Motor neuron (in vitro differentiated cells): ENCODE results near the gene DHDH. TPM values are rescaled to one million over a fixed set of nuclear protein-coding genes. Genes with fewer than 3 reads are reported as not detected.
"Not testable (repeated sequence)": the region's sequence is repeated elsewhere in the genome, so short reads cannot be mapped to it uniquely, and the experiment has no call there.

Source experiments
- ATAC-seq, 8 experiments: fragments of 200-7000 bp; cut with Tn5 transposase; replicated peaks in 6 of 8; 2 replicates each; pipeline ENCODE4 v1.8.0; 2021; ENCODE audit warnings: mild to moderate bottlenecking in 8 of 8, moderate library complexity in 8 of 8
- H3K27ac ChIP-seq, 2 donors: fragments of 250-450 bp; sonication (Bioruptor Pico); 2 replicates each; pipeline ENCODE4 v1.9.0; 2021; ENCODE audit warnings: antibody characterized with exemption in 2 of 2, mild to moderate bottlenecking in 2 of 2, moderate library complexity in 1 of 2
- H3K4me1 ChIP-seq, 2 donors: fragments of 250-450 bp; sonication (Bioruptor Pico); replicated peaks in 1 of 2; 2 replicates each; pipeline ENCODE4 v1.6.1; 2021; ENCODE audit warnings: antibody characterized with exemption in 2 of 2, mild to moderate bottlenecking in 2 of 2, moderate library complexity in 1 of 2
- H3K4me3 ChIP-seq, 5 donors: fragments of 250-450 bp; sonication (Bioruptor Pico); 2 replicates each; pipeline ENCODE4 v1.9.0; 2021; ENCODE audit warnings: antibody characterized with exemption in 5 of 5, mild to moderate bottlenecking in 5 of 5, moderate library complexity in 4 of 5
- WGBS, 10 experiments: fragments of 450-650 bp; shearing (Covaris generic); methylation state at CpG; one replicate each; pipeline ENCODE4 v1.0.0; 2022; 5-methylcytosine and 5-hydroxymethylcytosine counted together
- in situ Hi-C, 9 experiments: fragments of 400-800 bp; cut with MboI; loops; one replicate each; pipeline ENCODE4 v1.15.0; 2021; ENCODE audit warnings: low sequenced_read_pairs in 9 of 9, low pct_unique_long_range_greater_than_20kb in 2 of 9; ENCODE audit not compliant: unreplicated experiment in 9 of 9
- total RNA-seq, 8 experiments: library from RNA; unstranded; fragments of 300-600 nt; gene quantifications; 2 replicates each; pipeline versions ENCODE4 v1.2.3 to v1.2.4, GENCODE V29; 2022

DHDH gene
- total RNA-seq, result under 1 TPM in 5 of 8 experiments, not detected in 3; 0.32 to 0.81 (median 0.50) TPM

DNA sequence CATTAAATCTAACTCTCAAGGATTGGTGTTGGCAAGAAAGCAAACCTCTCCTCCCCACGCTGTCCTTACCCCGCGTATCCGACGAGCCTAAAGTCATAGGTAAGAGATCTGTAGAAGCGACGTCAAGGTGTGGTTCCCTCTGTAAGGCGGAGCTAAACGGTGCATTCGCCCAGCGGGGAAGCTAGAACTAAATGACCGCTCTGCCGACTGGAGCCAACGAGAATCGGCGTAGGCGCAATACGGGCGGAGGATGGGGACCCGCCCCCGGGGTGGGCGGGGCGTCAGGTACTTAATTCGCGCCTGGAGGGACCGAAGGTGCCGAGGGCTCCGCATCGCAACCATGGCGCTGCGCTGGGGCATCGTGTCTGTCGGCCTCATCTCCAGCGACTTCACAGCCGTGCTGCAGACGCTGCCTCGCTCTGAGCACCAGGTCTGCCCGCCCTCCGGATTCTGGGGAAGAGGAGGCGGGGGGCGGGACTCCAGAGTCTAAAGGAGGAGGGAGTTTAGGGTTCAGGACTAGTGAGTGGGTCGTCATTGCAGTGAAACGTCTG, at the start of gene DHDH:
DHDH (plus strand) TSS at position 318 of the 551 bp plus-strand sequence; CDS start at position 341, 23 bp downstream.
- 0 to 17% (median 0%) methylated on average over 1 to 9 of the region's 43 CpGs; no CpG with 5 or more reads in 3 of the 10 experiments for WGBS, 10 experiments
- Histone ChIP-seq H3K4me3 (peak within 1 kb of the TSS; percentile 22 to 34 (median 33)), H3K4me1 (peaks cover 0 to 3% of the 10 kb centered on the region in 2 donors), H3K27ac (no peak within 1 kb of the TSS)
- peak; percentile 93 to 97 (median 95) for ATAC-seq
- in situ Hi-C loops, result no loop called here

DNA sequence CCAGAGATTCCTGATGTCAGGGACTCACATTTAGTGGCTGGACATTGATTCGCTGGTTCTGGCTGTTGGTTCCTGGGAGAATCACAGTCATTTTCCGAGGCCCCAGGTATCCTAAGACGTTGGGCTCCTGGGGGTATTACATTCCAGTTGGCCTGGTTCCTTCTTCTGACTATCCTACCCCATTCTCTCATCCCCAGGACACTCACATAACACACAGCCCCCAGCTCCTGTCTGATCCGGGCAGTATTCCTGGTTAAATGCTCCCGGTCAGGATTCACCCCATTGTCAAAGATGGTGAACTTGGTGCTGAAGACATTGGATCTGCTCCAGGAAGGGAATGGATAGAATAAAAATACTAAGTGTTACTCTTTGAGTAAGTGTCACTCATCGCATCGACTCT, 49.8 kb upstream of the DHDH start:
- in situ Hi-C loops, result no loop called here
- Histone ChIP-seq H3K4me3 (no peak overlapping the region), H3K27ac (no peak overlapping the region), H3K4me1 (no peaks in the 10 kb centered on the region)
- 80 to 100% (median 100%) methylated on average over 1 to 5 of the region's 7 CpGs; no CpG with 5 or more reads in 2 of the 10 experiments for WGBS, 10 experiments
- ATAC-seq, result peak in 1 of 8 experiments; percentile 2

DNA sequence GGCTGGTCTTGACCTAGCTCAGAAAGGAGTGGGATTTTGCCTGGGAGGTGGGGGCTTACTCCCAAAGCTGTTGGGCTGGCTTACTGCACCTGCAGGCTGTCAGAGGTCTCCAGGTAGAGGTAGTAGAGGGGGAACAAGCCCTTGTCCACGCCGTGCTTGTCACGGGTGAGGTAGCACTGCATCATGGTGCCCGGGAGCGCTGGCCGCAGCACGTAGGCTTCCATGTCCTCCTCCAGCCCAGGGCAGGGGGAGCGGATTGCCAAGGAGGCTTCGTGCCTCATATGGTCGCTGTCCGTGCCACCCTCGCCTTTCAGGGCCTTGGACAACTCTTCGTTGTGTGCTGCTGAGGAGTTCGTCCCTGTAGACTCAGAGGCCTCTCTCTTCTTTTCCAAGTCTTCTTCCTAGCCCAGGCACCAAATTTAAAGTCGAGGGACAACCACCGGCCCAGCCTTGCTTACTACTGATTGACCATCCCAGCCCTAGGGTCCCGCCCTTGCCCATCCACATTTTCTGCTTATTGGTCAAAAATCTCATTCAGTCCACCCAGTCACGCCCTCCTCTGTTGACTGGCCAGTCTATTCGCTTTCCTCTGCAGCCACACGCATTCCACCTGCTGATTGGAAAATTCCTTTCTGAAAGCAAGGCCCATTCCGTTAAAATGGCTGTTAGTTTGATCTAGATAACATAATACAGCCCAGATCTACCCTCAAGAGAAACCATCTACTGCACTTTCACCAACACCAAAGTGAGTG, 45.5 kb upstream of the DHDH start:
- peak in 1 of 8 experiments; percentile 18 for ATAC-seq
- H3K27ac ChIP-seq, result no peak overlapping the region
- H3K4me1 ChIP-seq, result peaks cover 0 to 2% of the 10 kb centered on the region in 2 donors
- in situ Hi-C loops, result no loop called here
- 78 to 100% (median 88%) methylated on average over 1 to 11 of the region's 21 CpGs for WGBS, 10 experiments
- no peak overlapping the region for H3K4me3 ChIP-seq

DNA sequence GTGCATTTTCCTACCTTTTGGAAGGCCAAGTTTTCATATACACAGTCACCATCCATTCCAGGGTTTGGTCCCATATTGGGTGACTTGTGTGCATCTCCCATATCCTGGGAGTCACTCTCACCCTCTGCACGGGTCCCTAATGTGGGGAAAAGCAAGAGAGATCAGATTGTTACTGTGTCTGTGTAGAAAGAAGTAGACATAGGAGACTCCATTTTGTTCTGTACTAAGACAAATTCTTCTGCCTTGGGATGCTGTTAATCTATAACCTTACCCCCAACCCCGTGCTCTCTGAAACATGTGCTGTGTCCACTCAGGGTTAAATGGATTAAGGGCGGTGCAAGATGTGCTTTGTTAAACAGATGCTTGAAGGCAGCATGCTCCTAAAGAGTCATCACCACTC, 44.0 kb upstream of the DHDH start:
- WGBS, 10 experiments, result 43% methylated on average over 1 of the region's 3 CpGs; no CpG with 5 or more reads in 9 of the 10 experiments
- H3K27ac ChIP-seq, in situ Hi-C loops, H3K4me3 ChIP-seq, ATAC-seq, H3K4me1 ChIP-seq: not testable (repeated sequence)

DNA sequence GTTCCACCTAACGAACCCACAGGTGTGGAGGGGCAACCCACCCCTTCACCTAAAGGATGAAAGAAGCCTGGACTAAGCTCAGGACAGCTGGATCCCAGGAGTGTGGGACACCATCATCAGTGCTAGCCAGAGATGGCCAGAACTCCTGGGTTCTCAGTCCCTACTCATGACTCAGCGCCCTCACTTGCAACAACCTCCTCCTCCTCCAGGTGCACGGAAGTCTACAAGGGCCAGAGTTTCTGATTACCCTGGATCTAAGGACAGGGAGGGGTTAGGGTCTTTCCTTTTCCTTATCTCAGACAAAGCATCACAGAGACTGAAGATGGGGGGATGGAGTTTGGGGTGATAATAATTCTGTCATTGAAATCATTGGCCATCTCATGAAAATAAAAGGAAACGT, 42.9 kb upstream of the DHDH start:
- peak in 1 of 8 experiments; percentile 33 for ATAC-seq
- Histone ChIP-seq H3K4me1 (peaks cover 0 to 2% of the 10 kb centered on the region in 2 donors), H3K4me3 (no peak overlapping the region), H3K27ac (no peak overlapping the region)
- WGBS, 10 experiments, result 63 to 86% (median 80%) methylated on average over 1 to 3 of the region's 4 CpGs; no CpG with 5 or more reads in 4 of the 10 experiments
- in situ Hi-C loops, result no loop called here

DNA sequence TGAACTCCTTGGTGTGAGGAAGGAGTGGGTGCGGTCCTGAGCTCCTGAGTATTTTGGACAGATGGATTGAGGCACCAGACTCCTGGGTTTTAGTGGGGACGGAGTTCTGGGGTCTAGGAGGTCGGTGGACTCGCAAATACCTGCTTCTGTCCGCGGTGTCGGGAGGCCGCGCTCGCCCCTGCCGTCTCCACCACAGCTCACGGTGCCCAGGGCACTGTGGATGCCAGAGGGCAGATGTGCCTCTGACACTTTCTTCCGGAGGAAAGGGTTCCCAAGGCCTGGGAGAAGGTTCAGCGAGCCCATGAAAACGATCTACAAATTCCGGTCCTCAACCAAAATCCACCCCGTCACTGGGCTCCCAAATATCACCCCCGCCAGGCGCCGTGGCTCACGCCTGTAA, 38.3 kb upstream of the DHDH start:
- H3K4me3 ChIP-seq, result no peak overlapping the region
- H3K4me1 ChIP-seq, result peaks cover 0 to 2% of the 10 kb centered on the region in 2 donors
- H3K27ac ChIP-seq, result no peak overlapping the region
- no peak for ATAC-seq
- in situ Hi-C loops, result no loop called here
- 60 to 100% (median 90%) methylated on average over 1 to 7 of the region's 21 CpGs; no CpG with 5 or more reads in 5 of the 10 experiments for WGBS, 10 experiments

DNA sequence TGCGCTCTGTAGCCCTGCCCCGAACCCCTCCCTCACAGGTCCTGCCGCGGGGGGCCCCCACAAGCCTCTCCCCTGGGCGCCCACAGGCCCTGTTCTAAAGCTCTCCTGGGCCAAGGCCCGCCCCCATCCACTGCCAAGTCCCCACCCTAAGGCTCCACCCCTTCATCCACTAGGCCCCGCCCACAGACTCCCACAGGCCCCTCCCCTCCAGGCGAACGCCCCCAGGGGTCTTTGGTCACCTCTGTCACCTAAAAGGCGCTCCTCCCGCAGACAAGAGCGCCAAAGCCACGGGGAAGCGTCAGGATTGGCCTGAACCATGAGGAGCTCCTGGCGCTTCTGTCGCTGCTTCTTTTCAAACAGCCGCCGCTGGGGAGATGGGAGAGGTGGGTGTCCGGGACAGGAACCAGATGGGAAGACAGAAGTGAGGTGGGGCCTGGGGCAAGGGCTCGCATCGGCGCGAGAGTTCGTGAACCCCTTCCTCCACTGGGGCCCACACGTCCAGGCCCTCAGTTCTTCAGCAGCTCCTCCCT, 37.2 kb upstream of the DHDH start:
- in situ Hi-C loops, result no loop called here
- WGBS, 10 experiments, result 0 to 100% methylated on average over 1 of the region's 25 CpGs; no CpG with 5 or more reads in 8 of the 10 experiments
- Histone ChIP-seq H3K4me3 (no peak overlapping the region), H3K27ac (no peak overlapping the region), H3K4me1 (peaks cover 4 to 6% of the 10 kb centered on the region in 2 donors)
- peak in 1 of 8 experiments; percentile 38 for ATAC-seq

DNA sequence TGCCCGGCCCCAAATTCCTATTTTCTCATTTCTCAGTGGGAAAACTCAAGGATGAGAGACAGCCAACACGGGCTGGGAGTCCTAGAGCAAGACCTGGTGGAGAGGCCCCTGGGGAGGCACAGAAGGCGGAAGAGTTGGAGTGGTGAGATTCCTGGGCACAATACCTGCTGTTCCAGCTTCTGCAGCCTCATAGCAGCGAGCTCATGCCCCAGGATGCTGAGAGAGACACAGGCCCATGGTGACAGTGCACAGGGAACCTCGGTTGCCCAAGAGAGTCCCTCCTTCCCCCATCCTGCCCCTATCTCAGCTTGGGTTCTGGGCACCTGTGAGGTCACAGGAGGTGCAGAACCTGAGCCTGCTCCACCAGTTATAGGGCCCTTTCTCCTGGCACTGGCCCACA, 36.3 kb upstream of the DHDH start:
- Histone ChIP-seq H3K27ac (no peak overlapping the region), H3K4me1 (peaks cover 5 to 8% of the 10 kb centered on the region in 2 donors), H3K4me3 (no peak overlapping the region)
- WGBS, 10 experiments, result 51 to 100% (median 58%) methylated on average over 1 to 4 of the region's 5 CpGs; no CpG with 5 or more reads in 4 of the 10 experiments
- ATAC-seq, result no peak
- in situ Hi-C loops, result no loop called here

DNA sequence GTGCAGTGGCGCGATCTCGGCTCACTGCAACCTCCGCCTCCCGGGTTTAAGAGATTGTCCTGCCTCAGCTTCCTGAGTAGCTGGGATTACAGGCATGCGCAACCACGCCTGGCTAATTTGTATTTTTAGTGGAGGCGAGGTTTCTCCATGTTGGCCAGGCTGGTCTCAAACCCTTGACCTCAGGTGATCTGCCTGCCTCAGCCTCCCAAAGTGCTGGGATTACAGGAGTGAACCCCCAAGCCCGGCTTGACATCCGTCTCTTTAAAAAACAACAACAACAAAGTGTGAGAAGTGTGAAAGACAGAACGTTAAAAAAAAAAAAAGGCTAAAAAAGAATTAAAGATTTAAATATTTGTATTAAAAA, 34.1 kb upstream of the DHDH start:
- in situ Hi-C loops, ATAC-seq, H3K4me1 ChIP-seq: not testable (repeated sequence)
- peak overlapping the region; percentile 62 to 86 (median 75) for H3K4me3 ChIP-seq
- H3K27ac ChIP-seq, result peak overlapping the region in 1 of 2 donors; percentile 58
- WGBS, 10 experiments, result 0 to 90% (median 74%) methylated on average over 1 to 10 of the region's 11 CpGs; no CpG with 5 or more reads in 1 of the 10 experiments

DNA sequence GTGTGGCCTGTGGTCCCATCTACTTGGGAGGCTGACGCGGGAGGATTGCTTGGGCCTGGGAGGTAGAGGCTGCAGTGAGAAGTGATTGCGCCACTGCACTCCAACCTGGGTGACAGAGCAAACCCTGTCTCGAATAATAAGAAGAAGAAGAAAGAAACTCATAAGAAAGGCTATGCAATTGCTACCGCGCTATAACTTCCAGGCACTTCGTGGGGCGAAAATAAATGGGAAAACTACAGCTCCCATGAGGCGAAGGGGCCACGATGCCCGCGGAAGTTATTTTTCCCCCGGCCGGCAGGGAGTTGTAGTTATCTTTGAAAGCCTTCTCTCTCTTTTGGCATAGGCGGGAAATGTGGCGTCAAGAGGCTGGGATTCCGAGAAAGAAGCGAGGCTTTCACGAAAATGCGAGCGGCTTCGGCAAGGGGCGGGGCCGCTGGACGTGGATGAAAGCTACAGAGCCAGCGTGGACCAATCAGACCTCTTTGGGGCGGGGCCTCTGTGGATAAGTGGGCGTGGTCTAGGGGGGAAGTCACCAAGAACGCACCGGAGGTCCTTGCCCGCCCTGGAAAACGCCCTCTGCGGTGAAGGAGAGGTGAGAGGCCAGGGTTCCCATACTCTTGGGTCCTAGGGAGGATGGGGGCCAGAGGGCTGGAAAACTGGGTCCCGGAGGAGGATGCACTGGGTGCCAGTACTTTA, 33.6 kb upstream of the DHDH start, which contains the start of gene NUCB1:
NUCB1 (plus strand) TSS at position 532 of the 696 bp plus-strand sequence. CDS start 485 bp downstream, outside the sequence.
- in situ Hi-C loops, result no loop called here
- peak within 1 kb of the TSS; percentile 62 to 86 (median 75) for H3K4me3 ChIP-seq
- WGBS, 10 experiments, result 2 to 51% (median 14%) methylated on average over 1 to 23 of the region's 34 CpGs; no CpG with 5 or more reads in 1 of the 10 experiments
- peaks cover 5 to 8% of the 10 kb centered on the region in 2 donors for H3K4me1 ChIP-seq
- ATAC-seq, result peak; percentile 89 to 98 (median 96)
- H3K27ac ChIP-seq, result peak within 1 kb of the TSS; percentile 26 to 58

DNA sequence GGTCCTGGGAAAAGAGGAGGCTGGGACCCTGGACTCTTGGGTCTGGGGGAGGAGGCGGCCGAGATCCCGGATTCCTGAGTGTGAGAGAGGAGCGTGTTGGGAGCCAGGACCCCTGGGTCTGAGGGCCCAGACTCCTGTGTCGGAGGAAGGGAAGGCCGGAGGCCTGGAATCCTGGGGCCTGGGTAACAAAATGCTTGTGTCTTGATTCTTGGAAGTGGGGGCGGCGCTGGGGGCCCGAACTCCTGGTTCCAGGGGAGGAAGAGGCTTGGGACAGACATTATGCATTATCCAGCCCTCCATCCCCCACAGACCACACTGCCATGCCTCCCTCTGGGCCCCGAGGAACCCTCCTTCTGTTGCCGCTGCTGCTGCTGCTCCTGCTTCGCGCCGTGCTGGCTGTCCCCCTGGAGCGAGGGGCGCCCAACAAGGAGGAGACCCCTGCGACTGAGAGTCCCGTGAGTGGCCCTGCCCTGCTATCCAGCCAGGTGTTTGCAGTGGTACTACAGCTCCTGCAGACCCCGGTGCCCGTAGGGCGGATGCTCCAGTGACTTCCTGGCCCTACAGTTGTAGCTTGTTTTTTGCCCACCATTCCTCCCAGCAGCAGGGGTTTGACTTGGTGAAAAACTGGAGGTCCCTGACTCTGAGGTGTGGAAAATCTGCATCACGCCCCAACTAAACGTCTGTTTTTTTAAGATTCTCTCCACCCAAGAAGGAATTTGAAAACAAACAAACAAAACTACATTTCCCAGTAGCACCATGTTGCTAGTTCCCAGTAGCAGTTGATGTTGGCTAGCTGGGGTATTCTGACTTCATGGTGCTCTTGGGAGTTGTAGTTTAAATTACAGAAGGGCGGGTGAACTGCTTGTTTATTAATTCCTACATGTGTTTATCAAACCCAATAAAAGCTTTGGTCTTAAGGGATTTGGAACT, 32.8 kb upstream of the DHDH start:
- peak overlapping the region; percentile 26 to 58 for H3K27ac ChIP-seq
- WGBS, 10 experiments, result 3 to 41% (median 13%) methylated on average over 2 to 13 of the region's 24 CpGs; no CpG with 5 or more reads in 3 of the 10 experiments

DNA sequence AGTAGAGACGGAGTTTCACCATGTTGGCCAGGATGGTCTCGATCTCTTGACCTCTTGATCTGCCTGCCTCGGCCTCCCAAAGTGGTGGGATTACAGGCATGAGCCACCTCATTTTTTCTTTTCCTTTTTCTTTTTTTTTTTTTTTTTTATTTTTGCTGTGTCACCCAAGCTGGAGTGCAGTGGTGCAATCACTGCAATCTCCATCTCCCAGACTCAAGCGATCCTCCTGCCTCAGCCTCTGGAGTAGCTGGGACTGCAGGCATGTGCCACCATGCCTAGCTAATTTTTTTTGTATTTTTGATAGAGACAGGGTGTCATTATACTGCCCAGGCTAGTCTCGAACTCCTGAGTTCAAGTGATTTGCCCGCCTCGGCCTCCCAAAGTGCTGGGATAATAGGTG, 31.2 kb upstream of the DHDH start:
- H3K4me3 ChIP-seq, ATAC-seq, H3K27ac ChIP-seq, in situ Hi-C loops, H3K4me1 ChIP-seq: not testable (repeated sequence)
- WGBS, 10 experiments, result 94 to 100% (median 100%) methylated on average over 1 to 7 of the region's 7 CpGs; no CpG with 5 or more reads in 3 of the 10 experiments

More for the DNA sequence above, 32.8 kb upstream of the DHDH start:
- Histone ChIP-seq H3K4me1 (peaks cover 5 to 8% of the 10 kb centered on the region in 2 donors), H3K4me3 (peak overlapping the region; percentile 62 to 86 (median 75))
- in situ Hi-C loops, result no loop called here
- peak in 6 of 8 experiments; percentile 3 to 9 (median 6) for ATAC-seq
